Stimulated activated CD4-positive, alpha-beta T cell treated with anti-CD3 and anti-CD28 coated beads, TNF-alpha, amount 100 ng/mL, for 24 hours (primary cell): ENCODE measurements around the gene PEX14.

ENCODE experiments used
- DNase-seq, 3 experiments: peaks; one replicate each; pipeline ENCODE4 v3.0.0-alpha.2; 2020; ENCODE audit warnings: low read depth in 3 of 3

The PEX14 gene

GRCh38 chr1:10593750-10594149 is 119.0 kb downstream of the PEX14 start:
- no peak for DNase-seq

- no peak for DNase-seq
Observed at GRCh38 chr1:10594595-10595223, 120.0 kb downstream of the PEX14 start.

- DNase-seq = no peak
Observed at GRCh38 chr1:10596780-10597179, 122.0 kb downstream of the PEX14 start.

DNA sequence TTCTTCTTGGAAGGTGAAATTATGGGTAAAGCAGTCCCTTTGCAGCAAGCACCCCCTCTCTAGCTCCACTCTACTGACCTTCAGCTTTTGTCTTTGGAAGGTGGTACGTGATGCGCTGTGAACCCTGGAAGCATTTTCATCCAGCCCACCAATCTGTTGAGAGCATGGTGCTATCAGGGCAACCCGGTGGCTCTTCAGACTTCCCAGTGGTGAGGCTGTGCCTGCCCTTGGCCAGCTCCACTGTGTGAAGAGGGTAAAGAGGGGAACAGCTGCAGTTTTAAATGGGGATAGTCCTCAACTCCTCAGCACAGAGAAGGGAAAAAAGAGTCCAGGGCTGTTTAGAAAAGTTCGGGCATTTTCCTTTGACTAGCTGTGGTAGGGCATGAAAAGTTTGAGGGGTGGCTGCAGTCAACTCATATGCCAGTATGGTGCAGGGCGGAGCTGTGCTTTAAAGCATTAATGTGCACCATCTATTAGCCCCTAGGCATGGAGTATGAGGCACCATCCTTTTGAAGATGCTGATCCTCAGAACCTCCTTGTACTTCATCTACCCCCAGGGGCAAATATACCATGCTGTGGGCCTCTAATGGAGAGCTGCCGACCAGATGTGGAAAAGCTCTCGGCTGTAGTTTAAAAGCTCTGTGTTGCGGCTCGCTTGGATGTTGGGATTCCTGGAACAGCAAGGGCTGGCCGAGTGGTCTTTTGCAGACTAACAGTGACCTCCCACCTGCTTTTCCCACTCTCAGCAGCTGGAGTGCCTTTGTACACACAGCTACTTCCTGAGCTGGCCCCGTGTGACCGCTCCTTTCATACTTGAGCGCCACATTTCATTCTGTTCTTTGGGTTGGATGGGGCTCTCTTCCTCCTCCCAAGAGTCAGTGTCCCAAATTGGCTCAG is 123.0 kb downstream of the PEX14 start:
- DNase-seq = no peak

- no peak for DNase-seq
Observed at GRCh38 chr1:10598389-10598702, 123.6 kb downstream of the PEX14 start.

GRCh38 chr1:10599194-10599861 is 124.6 kb downstream of the PEX14 start:
- DNase-seq = no peak

GRCh38 chr1:10601342-10602070 is 126.8 kb downstream of the PEX14 start:
- DNase-seq = no peak

DNA sequence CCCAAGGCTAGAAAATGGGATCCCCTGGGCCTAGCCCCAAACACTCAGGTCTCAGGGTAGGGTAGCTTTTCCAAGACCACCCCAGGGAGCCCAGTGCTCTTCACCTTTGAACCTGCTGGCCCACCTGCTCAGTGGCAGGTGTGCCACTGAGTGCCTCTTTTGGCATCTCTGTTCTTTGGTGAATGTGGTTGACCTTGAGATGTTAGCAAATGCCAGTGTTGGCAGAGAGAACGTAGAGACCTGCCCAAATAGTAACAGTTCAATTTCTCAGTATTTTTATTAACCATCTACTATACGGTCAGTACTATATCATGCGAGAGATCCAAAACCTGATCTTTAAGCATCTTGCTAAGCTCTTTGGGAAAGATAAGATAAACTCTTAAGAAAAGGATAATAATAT is 128.2 kb downstream of the PEX14 start:
- DNase-seq = no peak

GRCh38 chr1:10604966-10605365 is 130.2 kb downstream of the PEX14 start:
- DNase-seq = no peak

DNA sequence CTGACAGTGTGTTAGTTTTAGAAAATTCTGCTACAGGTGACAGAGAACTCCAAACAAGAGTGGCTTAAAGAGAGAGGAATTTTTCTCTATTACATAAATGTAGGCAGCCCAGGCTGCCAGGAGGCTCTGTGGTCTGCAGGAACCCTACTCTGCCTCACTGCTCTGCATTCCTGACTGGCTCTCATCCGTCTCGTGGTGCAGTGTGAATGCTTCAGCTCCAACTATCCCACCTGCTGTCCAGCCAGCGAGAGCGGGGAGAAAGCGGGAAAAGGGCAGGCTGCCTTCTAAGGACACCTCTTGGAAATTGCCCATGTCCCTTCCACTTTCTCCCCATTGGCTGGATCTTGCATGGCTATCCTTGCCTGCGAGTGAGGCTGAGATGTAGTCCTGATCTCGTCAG is 131.3 kb downstream of the PEX14 start:
- DNase-seq = no peak

GRCh38 chr1:10607228-10607627 is 132.5 kb downstream of the PEX14 start:
- no peak for DNase-seq

DNA sequence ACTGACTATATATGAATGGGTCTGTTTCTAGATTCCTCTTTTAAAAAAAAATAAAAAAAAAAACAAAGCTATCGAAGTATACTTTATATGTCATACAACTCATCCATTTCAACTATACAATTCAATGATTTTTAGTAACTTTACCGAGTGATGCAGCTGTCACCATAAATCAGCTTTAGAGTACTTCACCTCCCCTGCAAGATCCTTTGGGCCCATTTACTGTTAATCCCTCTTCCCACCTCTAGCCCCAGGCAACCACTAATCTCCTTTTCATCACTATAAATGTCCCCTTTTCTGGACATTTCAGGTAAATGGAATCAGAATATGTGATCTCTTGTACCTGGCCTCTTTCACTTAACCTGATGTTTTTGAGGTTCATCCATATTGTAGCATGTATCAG is 133.9 kb downstream of the PEX14 start:
- no peak for DNase-seq

DNA sequence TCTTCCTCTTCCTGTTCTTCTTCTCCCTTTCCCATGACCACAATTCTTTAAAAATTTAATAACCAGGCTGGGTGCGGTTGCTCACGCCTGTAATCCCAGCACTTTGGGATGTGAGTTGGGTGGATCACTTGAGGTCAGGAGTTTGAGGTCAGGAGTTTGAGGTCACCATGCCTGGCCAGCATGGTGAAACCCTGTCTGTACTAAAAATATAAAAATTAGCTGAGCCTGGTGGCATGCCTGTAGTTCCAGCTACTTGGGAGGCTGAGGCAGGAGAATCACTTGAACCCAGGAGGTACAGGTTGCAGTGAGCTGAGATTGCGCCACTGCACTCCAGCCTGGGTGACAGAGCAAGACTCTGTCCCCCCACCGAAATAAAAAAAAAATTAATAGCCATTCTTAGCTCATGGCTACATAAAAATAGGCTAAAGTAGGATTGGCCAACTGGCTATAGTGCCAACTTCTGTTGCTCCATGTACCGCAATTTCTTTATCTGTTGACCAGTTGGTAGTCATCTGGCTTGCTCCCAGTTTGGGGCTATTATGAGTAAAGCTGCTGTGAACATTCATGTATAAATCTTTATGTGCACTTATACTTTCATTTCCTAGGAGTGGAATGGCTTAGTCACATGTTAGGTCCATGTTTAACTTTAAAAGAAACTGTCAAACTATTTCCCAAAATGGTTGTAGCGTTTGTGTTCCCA is 136.3 kb downstream of the PEX14 start:
- DNase-seq = no peak

DNA sequence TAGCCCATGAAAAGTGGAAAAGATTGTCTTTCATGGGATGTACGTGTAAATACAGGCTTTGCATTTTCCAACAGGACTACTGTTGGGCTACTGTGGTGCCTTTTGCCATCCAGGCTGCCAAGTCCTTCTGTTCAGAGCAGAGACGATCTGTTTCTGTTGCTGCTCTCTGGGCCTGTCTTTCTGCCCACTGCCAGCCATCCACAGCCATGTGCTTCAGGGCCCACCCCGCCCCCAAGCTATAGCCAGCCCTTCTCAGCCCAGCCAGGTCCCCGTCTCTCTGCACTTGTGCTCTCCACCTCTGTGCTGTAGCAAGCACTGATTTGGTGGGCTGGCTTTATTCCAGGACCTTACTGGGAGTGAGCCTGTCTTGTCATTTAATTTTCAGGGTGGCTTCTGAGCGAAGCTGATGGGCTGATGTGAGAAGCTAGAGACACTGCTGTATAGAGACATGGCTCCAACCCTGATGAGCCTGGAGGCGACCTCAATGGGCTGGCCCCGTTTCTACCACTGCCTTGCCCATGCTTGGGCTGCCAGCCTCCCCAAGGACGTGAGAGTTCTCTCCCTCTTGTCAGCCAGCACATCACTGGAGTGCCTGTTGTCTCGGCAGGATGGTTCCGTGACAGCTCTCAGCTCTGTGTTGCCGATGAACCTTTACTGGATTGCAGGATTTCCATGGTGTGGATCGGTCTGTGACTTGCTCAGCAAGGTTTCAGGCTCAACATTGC is 137.8 kb downstream of the PEX14 start:
- DNase-seq = no peak

- no peak for DNase-seq
Observed at GRCh38 chr1:10613340-10613739, 138.6 kb downstream of the PEX14 start.

DNA sequence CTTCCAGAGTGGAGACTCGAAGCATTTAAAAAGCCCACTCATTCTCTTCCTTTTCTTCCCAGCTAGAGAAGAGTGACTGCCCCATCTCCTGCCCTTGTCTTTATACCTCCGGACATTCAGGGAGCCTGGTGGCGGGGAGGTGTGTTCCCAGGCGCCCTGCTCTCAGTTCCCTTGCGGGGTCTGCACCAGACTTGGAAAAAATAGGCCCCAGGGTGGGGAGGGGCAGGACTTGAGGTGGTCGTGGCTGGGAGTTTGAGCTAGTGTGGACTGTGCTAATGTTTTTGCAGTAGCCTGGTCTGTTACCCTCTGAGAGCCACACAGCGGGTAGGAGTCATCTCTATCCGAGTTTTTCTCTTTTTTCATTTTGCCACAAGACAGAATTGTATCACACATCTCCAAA is 139.1 kb downstream of the PEX14 start:
- DNase-seq = no peak

DNA sequence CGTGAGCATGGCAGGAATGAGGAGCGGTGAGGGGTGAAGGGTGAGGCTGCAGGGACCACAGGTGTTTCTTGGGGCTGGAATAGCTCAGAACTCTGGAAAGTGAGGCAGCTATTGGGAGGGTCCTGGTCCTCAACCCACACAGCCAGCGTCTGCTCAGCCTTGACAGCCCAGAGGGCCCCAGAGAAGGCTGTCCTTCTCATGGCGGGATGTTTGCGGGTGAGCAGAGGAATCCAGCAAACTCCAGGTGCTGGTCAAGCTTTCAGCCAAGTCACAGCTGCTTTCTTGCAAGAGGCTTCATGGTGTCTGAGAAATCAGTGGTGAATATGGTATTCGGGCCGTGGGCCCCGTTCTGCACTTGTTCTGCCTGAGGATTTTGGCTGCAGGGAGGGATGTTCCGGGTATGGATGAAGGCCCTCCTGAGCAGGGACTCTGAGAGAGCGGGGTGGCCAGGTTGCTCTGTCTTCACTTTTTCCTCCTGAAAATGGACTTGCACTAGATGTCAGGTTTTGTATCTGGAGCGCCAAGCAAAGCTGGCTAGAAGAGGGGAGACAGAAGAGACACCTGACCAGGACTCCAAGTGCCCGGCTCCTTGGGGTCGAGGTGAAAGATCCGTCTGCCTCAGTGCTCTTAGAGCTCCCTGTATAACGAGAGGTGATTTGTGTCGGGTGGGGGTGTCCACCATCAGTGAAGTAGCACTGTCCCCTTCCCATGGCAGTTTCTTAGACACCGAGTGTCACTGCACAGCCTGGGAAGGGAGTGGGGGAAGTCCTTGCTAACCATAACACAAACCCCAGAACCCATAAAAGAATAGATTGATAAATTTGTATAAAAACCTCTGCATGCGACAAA is 139.9 kb downstream of the PEX14 start:
- no peak for DNase-seq

DNA sequence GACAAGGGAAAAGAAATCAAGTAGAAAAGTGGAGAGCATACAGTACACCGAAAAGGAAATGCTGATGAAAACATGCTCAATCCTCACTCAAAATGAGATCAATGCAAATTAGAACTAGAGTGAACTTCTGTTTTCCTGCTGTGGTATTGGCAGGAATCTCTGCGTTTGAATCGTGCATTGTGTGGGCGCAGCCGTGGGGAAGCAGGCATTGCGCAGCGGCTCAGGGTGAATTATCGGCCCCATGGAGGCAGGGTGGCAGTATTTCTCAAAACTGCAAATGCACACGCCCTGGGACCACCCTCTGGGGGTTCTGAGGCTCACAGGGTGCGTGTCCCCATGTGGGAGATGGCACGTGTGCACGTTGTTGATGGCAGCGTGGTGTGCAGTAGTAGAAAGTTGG is 140.6 kb downstream of the PEX14 start:
- DNase-seq = no peak

- DNase-seq = no peak
Observed at GRCh38 chr1:10615932-10616671, 141.4 kb downstream of the PEX14 start.
